HG03045 (cell line): Measurements from ENCODE around the gene COL15A1.

ENCODE experiments used
- ATAC-seq: cut with Tn5 transposase; IDR thresholded peaks from one replicate; pipeline ENCODE4 v1.9.1; 2021; ENCODE audit warnings: mild to moderate bottlenecking, moderate library complexity; ENCODE audit not compliant: unreplicated experiment

COL15A1 gene

DNA sequence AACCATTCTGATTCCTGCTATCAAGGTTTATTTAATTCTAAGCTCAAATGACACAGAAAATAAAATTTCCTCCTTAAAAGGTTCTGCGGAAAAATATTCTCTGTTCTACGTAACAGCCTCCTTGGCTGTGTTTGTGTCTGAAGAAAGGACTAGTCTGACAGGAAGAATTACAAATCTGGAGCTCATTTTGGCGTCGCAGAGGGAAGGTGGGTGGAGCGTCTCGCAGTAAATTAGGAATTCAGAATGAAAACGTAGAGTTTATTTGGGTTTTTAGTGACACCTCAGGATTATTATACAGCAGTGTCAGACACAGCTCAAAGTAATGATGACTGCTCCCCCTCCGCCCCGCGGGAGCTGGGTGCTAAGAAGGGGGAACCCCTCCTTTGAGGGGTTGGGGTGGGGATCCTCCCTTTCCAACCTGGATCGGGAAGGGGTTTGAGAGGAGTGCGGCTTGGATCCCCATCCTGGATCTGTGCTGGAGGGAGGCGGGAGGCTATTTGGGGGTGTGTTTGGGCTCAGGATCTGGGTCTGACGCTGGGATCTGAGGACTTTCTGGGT, 160.3 kb downstream of the COL15A1 start:
- no peak for ATAC-seq

DNA sequence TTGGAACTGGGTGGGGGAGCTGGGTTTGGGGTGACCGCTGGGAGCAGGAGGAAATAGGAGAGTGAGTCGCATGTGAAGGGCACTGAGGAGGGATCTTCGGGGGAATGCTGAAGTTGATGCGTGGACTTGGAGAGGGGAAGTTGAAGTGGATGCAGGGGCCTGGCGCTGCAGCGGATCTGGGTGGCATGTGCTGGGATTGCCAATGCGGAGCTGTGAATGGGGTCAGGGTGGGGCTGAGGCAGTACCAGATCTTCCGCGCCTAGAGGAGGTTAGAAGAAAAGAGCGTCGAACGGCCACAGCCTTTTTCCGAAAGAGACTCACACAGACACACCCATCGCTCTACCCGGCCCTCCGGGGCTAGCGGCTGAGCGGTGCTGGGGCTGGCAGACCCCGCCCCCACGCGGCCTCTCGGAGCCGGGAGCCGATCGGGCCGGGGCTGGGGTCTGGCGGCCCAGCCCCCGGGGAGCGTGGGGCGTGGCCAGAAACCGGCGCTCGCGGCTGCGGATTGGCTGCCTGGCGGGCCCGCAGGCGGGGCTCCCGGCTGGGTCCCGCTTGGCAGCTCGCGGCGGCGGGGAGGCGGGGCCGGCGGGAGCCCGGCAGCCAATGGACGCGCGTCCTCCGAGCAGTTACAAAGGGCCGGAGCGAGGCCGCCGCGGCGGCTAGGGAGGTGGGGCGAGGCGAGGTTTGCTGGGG, 160.9 kb downstream of the COL15A1 start, which contains the start of gene TGFBR1:
TGFBR1 (plus strand) TSS at position 655 of the 693 bp plus-strand sequence. CDS start 93 bp downstream, outside the sequence.
- peak; percentile 89 for ATAC-seq

DNA sequence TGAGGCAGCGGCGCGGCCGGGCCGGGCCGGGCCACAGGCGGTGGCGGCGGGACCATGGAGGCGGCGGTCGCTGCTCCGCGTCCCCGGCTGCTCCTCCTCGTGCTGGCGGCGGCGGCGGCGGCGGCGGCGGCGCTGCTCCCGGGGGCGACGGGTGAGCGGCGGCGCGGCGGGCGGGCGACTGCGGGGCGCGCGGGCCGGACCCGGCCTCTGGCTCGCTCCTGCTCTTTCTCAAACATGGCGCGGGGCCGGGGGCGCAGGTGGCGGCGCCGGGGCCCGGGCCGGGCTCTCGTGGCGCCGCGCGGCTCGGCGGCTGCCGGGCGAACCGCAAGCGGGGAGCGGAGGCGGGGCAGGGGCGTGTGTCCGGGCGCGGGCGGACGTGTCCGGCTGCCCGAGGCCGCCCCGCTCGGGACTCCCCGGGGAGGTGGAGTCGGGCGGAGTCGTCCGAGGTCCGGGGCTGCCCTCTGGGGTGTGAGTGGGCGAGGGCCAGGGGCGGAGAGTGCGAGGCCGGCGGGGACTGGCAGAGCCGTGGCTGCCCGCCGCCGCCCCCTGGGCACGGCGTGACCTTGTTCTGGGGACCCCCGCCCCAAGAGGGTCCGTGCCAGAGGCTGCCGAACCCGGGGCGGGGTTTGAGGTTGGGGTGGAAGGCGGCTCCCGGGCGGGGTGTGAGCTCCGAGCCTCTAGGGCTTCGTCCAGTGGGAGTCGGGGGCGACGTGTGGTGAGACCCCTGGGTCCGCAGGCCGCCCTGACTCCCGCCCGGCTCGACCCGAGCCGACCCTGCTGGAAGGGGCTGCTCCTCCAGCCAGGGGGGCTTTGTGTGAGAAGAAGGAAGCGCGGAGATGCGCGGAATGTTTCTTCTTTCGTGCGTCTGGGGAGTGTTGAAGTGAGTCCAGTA, 161.7 kb downstream of the COL15A1 start:
- peak; percentile 65 for ATAC-seq

DNA sequence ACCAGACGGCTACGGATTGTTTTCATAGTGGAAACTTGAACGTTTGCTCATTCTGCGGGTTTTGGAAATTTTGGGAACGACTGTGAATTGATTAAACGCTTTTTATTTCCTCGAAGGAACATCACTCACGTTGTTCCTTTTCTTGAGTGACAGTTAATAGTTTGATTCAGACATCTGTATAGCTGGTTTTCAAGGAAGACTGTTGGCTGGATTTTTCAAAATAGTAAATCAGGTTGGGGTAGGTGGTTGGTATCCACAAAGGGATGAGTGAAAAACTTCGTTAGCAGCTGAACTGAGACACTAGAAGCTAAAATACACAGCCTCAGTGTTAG, 162.3 kb downstream of the COL15A1 start:
- ATAC-seq = no peak

DNA sequence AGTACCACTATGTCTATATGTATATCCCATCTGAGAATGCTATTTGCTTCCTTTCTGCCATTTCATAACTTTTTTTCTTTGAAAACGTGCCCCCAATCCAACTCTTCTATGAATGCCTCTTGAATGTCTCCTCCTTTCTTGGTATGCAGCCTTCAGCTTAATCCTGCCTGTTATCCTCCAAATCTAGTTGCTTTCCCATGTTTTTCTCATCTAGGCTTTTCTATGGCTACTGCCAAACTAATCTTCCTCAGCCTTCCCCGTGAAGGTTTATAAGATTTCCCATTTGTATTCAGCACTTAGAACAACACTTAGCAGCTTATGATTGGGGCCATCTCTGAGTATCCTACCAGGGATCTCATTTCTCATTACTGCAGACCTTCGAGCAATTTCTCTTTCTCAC, 163.7 kb downstream of the COL15A1 start:
- ATAC-seq = no peak

DNA sequence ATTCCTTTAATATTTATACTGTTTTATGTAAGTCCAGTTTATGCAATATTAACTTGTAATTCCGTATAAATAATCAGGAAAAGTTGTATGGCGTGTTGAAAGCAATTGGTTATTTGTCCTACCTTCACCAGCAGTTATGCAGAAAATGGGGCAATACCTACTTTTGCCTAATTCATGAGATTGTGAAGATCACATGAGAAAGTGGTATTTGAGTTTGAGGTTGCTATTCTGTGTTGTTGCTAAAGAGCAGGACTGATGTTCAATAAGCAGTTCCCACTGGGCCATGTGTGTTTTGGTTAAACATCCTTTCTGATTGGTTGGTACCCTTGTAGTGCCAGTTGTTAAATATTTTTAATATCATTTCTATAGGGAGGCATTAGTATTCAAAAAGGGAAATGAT, 164.4 kb downstream of the COL15A1 start:
- no peak for ATAC-seq

DNA sequence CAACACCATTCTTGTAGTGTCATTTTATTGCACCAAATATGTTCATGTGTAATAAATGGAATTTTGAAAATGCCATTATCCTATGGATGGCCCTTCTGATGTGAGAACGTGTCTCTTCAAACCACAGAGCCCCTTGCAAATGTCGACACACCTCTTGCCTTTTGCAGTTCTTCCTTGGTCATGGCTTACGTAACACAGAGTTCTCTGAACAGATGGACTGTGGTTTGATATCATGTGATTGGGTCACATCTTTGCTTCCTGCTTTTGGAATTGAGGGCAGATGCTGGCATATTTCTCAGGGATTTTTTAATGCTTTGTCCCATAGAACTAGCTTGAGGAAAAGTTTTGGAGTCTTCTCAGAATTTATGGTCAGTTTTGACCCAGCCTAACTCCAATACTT, 165.8 kb downstream of the COL15A1 start:
- no peak for ATAC-seq

DNA sequence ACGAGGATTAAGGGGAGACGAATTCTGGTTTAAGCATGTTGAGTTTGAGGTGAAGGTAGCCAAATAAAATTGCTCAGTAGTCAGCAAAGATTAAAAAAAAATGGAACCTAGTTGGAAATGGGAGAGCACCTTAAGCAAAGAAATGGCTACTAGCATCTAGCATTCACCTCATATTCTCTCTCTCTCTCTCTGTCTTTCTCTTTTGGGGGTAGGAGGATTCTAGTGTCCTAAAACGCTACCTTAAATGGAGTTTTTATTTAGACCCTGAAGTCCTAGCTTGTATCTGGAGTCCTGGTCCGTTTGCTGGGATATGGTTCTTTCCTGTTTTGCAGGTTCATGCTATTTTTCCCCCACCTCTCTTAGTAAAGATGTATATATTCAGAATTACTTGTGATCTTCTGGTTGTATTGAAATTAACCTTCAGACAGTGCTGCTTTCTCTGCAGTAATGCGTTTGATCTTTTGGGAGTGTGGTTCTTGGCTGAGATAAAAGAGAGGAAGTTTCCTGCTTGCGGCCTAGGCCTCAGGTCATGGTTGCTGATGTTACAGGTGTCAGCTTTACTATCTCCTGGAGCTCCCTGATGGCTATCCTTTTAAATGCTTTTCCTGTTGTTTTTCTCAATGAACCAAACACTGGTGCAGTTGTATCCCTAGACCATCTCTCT, 169.2 kb downstream of the COL15A1 start:
- ATAC-seq = no peak

DNA sequence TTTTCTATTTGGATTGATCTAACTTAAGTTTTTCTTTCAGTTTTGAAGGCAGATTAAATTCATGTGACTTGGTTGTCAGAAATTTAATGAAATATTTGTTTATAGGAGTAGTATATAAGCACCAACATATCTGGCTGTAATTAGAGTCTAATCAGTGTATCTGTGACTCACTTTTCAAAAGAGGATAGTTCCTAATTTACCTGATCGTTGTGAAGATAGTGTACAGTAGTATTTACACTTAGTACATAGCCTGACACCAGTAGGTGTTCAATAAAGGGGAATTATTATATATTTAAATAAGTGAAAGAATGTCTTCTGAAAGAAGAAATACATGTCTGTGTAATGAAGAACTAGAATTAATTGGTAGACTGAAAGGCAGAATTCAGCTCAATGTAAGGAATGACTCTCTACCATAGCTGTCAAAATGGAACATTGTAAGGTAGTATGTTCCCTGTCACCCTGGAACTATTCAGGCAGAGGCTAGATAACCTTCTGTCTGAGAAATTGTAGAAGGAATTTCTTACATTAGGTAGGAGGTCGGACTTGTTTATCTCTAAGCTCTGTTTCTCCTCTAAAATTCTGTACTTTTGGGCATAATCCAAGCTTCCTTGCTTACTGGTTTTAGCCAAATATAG, 169.8 kb downstream of the COL15A1 start:
- no peak for ATAC-seq

DNA sequence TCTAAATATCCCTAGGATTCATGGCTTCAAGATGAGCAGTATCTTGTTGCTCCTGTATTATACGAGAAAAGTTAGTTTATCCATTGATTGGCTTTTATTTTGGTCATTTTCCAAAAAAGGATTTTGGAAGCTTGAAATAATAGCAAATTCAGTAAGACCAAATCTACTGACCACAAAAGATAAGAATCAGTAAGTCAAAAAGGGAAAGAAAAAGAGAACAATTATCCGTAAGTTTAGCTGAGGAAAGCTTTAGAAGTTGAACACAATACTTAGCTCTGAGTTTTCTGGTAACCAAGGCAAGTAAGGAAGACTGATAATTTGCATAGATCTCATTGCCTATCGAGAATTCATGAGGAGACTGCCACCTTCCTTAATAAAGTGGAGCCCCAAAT, 170.3 kb downstream of the COL15A1 start:
- ATAC-seq = no peak

DNA sequence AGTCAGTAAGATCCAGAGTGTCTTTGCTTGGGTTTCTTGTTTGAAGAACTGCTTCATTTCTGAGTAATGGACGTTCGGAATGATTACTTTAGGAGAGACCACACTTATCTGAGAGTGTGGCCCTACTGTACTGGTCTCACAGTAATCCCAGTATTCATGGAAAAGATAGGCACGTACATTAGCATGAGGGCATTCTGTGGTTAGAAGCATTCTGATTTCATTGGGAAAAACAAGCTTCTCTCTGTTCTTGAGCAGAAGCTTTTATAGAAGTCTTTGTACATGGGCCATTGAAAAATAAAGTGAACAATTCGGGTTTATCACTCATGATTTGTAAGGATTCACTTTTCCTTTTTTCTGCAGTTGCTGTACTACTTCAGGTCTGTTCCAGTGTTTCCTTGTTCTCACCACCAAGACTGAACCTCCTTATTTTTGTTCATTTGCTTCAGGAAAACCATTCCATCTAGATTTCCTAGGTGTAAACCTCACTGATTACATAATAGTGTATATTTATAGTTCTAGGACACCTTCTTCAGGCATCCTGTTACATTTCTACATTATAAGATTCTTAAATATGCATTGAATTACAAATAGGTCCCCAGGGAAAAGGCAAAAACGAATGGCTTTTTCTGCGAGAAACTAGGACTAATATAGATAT, 171.3 kb downstream of the COL15A1 start:
- no peak for ATAC-seq

DNA sequence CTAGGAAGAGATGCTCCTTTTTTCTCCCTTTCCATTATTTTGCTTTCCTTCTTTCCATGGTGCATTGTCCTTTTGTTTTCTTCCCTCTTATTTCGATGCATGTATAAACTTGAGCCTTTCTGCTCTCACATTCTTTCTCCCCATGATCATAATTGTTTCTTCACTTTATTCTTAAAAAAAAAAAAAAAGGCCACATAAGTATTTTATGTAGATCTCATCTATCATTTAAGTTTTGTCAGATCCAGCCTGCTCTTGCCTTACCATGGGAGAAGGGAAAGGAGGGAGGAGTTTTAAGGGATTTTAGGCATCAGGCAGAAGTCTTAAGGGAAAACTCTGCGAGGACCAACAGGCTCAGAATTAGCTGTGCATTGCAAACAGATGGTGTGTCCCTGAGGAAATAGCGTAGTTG, 172.3 kb downstream of the COL15A1 start:
- no peak for ATAC-seq

DNA sequence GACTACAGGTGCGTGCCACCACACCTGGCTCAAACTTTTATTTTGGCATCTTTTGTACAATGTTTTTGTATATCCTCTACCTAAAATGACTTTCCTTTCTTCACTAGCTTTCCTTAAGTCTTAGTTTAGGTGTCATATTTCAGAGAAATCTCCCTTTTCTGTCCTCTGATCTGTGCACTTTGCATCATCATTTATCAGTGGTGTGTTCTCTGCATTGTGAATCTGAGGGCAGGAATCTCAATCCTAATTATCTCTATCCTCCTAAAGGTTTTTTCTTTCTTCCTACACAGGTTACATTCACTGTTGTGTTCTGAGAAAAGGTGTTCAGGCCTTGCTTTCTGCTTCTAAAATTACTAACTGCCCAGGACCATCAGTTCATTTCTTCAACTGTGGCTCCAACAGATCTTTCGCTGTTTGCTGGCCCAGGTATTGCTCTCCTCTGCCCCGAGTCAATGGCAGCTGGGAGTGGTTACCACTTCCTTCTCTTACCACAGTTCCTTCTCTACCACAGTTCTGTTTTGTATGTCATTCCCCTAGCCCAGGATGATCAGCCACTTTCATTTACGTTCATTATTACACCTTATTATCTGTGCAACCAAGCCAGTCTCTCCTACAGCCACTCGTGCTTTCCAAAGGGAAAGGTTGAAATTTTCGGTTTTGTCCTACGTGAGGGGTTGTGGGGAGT, 175.2 kb downstream of the COL15A1 start:
- ATAC-seq = peak; percentile 95

DNA sequence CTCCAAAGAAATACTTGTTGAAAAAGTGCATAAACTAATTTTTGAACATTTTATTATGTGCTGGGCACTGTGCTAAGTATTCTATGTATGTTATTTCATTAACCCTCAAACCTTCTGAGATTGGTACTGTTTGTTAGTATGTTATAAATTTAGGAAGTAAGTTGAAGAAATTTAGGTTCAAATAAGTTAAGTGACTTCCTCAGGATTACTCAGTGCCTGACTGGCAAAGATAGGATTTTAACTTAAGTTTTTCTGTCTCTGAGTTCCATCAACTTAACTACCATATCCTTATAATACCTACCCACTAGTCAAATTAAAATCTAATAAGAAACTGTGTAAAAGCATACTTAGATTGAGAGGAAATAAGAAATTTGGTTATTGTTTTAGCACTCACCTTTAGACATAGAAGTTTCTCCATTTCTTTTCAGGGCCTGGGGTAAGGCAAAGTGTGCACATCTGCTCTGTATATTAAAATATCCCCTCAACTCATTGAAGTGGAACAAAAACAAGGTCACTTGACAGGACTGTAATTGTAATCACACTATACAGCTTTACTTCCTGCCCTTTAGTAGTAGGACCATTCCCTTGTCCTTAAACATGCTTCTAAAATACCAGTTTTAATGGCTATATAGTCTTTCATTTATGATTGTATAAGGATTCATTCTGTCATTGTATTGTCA, 176.4 kb downstream of the COL15A1 start:
- no peak for ATAC-seq
